ENCODE measurements around the gene RAX2.

The RAX2 gene

DNA sequence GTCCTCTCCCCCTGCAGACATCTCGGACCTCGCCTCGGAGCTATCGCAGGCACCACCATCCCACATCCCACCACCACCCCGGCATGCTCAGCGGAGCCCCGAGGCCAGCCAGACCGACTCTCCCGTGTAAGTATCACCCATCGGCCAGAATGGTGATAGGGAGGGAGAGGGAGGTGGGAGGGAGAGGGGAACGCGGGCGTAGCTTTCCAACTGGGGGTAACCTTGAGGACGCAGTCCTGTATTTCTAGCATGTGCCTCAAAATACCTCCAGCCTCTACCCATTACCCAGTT is 37.8 kb downstream of the RAX2 start:
- Histone ChIP-seq H4K8ac (ENCODE audit: low read depth, low read length) (no peak overlapping the region), H2BK5ac (ENCODE audit: low read depth, low read length, poor library complexity) (no peak overlapping the region), H3K27ac (ENCODE audit: low read depth, low read length) (no peak overlapping the region), H2BK120ac (ENCODE audit: insufficient read depth, low read length, poor library complexity) (no peak overlapping the region), H4K91ac (ENCODE audit: low read depth, low read length) (no peak overlapping the region), H2BK12ac (ENCODE audit: low read length) (no peak overlapping the region), H3K36me3 (ENCODE audit: control insufficient read depth in 1 of 2, insufficient read depth in 2 of 2, low read length in 2 of 2) (peaks cover 18 to 22% of the 10 kb centered on the region in 2 experiments), H2AK5ac (ENCODE audit: low read length) (no peak overlapping the region), H3K4me1 (ENCODE audit: control insufficient read depth in 1 of 2, insufficient read depth in 2 of 2, low read length in 2 of 2) (no peaks in the 10 kb centered on the region), H2AFZ (ENCODE audit: insufficient read depth, low read length, poor library complexity) (no peak overlapping the region), H3K23ac (ENCODE audit: low read length) (no peak overlapping the region), H3K4me2 (ENCODE audit: low read length) (no peak overlapping the region), H3K14ac (ENCODE audit: low read length) (no peak overlapping the region), H3K79me1 (ENCODE audit: low read length) (no peaks in the 10 kb centered on the region), H3K4me3 (ENCODE audit: low read depth, low read length) (no peak overlapping the region), H4K12ac (ENCODE audit: low read depth, low read length) (no peak overlapping the region), H3K18ac (ENCODE audit: low read length) (no peak overlapping the region), H3K9me3 (ENCODE audit: insufficient read depth, low read depth, low read length) (peaks cover 7% of the 10 kb centered on the region), H3K79me2 (ENCODE audit: control insufficient read depth, insufficient read depth, low read length, poor library complexity) (no peaks in the 10 kb centered on the region), H3K9ac (ENCODE audit: low read length) (no peak overlapping the region), H3K4ac (ENCODE audit: low read depth, low read length) (no peak overlapping the region), H3K27me3 (ENCODE audit: insufficient read depth, low read length) (no peaks in the 10 kb centered on the region)
- no peak for DNase-seq
- WGBS (ENCODE audit: extremely low coverage, insufficient coverage, insufficient read length) = no CpG with 5 or more reads among the region's 14 CpGs

DNA sequence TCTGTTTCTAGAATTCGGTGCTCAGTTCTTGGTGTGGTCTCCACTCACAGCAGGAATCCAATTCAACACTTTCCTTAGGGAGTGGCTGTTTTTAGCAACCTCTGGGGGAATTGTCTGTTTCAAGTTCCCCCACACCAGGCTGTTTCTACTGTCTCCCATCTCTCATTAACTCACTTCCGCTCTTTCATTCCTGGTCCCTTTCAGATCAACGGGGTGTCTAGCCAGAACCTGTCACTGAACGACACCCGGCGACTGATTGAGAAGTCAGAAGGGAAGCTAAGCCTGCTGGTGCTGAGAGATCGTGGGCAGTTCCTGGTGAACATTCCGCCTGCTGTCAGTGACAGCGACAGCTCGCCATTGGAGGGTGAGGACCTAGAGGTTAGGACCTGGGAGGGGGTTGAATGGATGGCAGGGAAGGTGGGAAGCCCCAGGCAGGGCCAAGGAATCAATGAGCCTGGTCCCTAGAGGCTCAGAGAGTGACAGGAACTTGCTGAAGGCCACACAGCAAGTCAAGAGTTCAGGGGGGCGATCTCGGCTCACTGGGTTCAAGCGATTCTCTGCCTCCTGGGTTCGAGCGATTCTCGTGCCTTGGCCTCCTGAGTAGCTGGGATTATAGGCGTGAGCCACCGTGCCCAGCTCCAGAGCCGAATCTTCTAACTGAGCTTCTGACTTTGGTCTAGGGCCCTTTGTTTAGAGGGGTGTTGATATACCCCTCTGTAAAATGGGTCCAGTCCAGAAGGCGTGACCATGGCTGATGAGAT is 38.3 kb downstream of the RAX2 start:
- H3K79me1 ChIP-seq (ENCODE audit: low read length) = no peaks in the 10 kb centered on the region
- peaks cover 7% of the 10 kb centered on the region for H3K9me3 ChIP-seq (ENCODE audit: insufficient read depth, low read depth, low read length)
- H2AFZ ChIP-seq (ENCODE audit: insufficient read depth, low read length, poor library complexity) = no peak overlapping the region
- no peak overlapping the region for H3K4me2 ChIP-seq (ENCODE audit: low read length)
- H3K23ac ChIP-seq (ENCODE audit: low read length) = no peak overlapping the region
- H3K4me1 ChIP-seq (ENCODE audit: control insufficient read depth in 1 of 2, insufficient read depth in 2 of 2, low read length in 2 of 2) = no peaks in the 10 kb centered on the region
- H3K36me3 ChIP-seq (ENCODE audit: control insufficient read depth in 1 of 2, insufficient read depth in 2 of 2, low read length in 2 of 2) = peaks cover 15 to 22% of the 10 kb centered on the region in 2 experiments
- no peaks in the 10 kb centered on the region for H3K27me3 ChIP-seq (ENCODE audit: insufficient read depth, low read length)
- H4K91ac ChIP-seq (ENCODE audit: low read depth, low read length) = no peak overlapping the region
- no peak overlapping the region for H2AK5ac ChIP-seq (ENCODE audit: low read length)
- H3K4ac ChIP-seq (ENCODE audit: low read depth, low read length) = no peak overlapping the region
- no peak overlapping the region for H3K18ac ChIP-seq (ENCODE audit: low read length)
- no peak overlapping the region for H3K9ac ChIP-seq (ENCODE audit: low read length)
- H3K27ac ChIP-seq (ENCODE audit: low read depth, low read length) = no peak overlapping the region
- no peak overlapping the region for H2BK120ac ChIP-seq (ENCODE audit: insufficient read depth, low read length, poor library complexity)
- H3K79me2 ChIP-seq (ENCODE audit: control insufficient read depth, insufficient read depth, low read length, poor library complexity) = no peaks in the 10 kb centered on the region
- H3K4me3 ChIP-seq (ENCODE audit: low read depth, low read length) = no peak overlapping the region
- no peak overlapping the region for H2BK12ac ChIP-seq (ENCODE audit: low read length)
- no peak overlapping the region for H2BK5ac ChIP-seq (ENCODE audit: low read depth, low read length, poor library complexity)
- no peak overlapping the region for H4K12ac ChIP-seq (ENCODE audit: low read depth, low read length)
- WGBS (ENCODE audit: extremely low coverage, insufficient coverage, insufficient read length) = no CpG with 5 or more reads among the region's 20 CpGs
- H3K14ac ChIP-seq (ENCODE audit: low read length) = no peak overlapping the region
- no peak for DNase-seq
- no peak overlapping the region for H4K8ac ChIP-seq (ENCODE audit: low read depth, low read length)

DNA sequence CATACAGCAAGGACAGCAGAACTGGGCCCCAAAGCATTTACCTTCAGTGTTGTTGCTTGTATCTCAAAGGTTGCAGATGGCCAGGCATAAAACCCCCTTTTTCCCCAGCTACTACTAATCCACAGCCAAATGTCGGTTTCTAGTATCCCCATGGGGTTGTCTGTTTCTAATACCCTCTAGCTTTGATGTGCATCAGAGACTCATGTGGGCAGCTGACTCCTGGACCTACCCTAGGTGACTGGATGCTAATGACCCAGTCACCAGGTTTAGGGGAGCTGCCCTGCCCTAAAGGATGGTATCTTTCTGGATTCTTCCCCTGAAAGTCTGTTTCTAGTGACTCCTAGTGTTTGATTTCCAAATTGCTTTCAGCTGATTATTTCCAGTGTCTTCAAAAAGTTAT is 39.9 kb downstream of the RAX2 start:
- H3K4me1 ChIP-seq (ENCODE audit: control insufficient read depth in 1 of 2, insufficient read depth in 2 of 2, low read length in 2 of 2) = no peaks in the 10 kb centered on the region
- H3K23ac ChIP-seq (ENCODE audit: low read length) = no peak overlapping the region
- H3K79me1 ChIP-seq (ENCODE audit: low read length) = no peaks in the 10 kb centered on the region
- no peak overlapping the region for H4K91ac ChIP-seq (ENCODE audit: low read depth, low read length)
- H2BK120ac ChIP-seq (ENCODE audit: insufficient read depth, low read length, poor library complexity) = no peak overlapping the region
- H2BK5ac ChIP-seq (ENCODE audit: low read depth, low read length, poor library complexity) = no peak overlapping the region
- no peak overlapping the region for H2BK12ac ChIP-seq (ENCODE audit: low read length)
- no peak for DNase-seq
- H3K9ac ChIP-seq (ENCODE audit: low read length) = no peak overlapping the region
- no peak overlapping the region for H3K18ac ChIP-seq (ENCODE audit: low read length)
- WGBS (ENCODE audit: extremely low coverage, insufficient coverage, insufficient read length) = no CpG with 5 or more reads among the region's 1 CpG
- H2AK5ac ChIP-seq (ENCODE audit: low read length) = no peak overlapping the region
- no peak overlapping the region for H4K8ac ChIP-seq (ENCODE audit: low read depth, low read length)
- no peak overlapping the region for H2AFZ ChIP-seq (ENCODE audit: insufficient read depth, low read length, poor library complexity)
- no peaks in the 10 kb centered on the region for H3K79me2 ChIP-seq (ENCODE audit: control insufficient read depth, insufficient read depth, low read length, poor library complexity)
- H3K27me3 ChIP-seq (ENCODE audit: insufficient read depth, low read length) = no peaks in the 10 kb centered on the region
- no peak overlapping the region for H3K4me3 ChIP-seq (ENCODE audit: low read depth, low read length)
- no peak overlapping the region for H3K4ac ChIP-seq (ENCODE audit: low read depth, low read length)
- peaks cover 3% of the 10 kb centered on the region for H3K9me3 ChIP-seq (ENCODE audit: insufficient read depth, low read depth, low read length)
- no peak overlapping the region for H4K12ac ChIP-seq (ENCODE audit: low read depth, low read length)
- H3K14ac ChIP-seq (ENCODE audit: low read length) = no peak overlapping the region
- peaks cover 8 to 19% of the 10 kb centered on the region in 2 experiments for H3K36me3 ChIP-seq (ENCODE audit: control insufficient read depth in 1 of 2, insufficient read depth in 2 of 2, low read length in 2 of 2)
- no peak overlapping the region for H3K4me2 ChIP-seq (ENCODE audit: low read length)
- H3K27ac ChIP-seq (ENCODE audit: low read depth, low read length) = no peak overlapping the region

DNA sequence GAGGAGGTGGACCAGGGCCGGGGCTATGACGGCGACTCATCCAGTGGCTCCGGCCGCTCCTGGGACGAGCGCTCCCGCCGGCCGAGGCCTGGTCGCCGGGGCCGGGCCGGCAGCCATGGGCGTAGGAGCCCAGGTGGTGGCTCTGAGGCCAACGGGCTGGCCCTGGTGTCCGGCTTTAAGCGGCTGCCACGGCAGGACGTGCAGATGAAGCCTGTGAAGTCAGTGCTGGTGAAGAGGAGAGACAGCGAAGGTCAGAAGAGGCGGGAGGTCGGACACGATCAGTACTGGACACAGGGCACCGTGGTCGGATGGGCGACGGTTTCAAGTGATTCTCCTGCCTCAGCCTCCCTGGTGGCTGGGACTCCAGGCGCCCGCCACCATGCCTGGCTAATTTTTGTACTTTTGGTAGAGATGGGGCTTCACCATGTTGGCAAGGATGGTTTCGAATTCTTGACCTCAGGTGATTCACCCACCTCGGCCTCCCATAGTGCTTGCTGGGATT is 41.5 kb downstream of the RAX2 start:
- no peak overlapping the region for H3K9ac ChIP-seq (ENCODE audit: low read length)
- H2BK12ac ChIP-seq (ENCODE audit: low read length) = no peak overlapping the region
- H3K27ac ChIP-seq (ENCODE audit: low read depth, low read length) = no peak overlapping the region
- WGBS (ENCODE audit: extremely low coverage, insufficient coverage, insufficient read length) = no CpG with 5 or more reads among the region's 32 CpGs
- no peak overlapping the region for H2BK120ac ChIP-seq (ENCODE audit: insufficient read depth, low read length, poor library complexity)
- no peak overlapping the region for H3K18ac ChIP-seq (ENCODE audit: low read length)
- no peak overlapping the region for H4K91ac ChIP-seq (ENCODE audit: low read depth, low read length)
- H2AK5ac ChIP-seq (ENCODE audit: low read length) = no peak overlapping the region
- DNase-seq = no peak
- H3K4ac ChIP-seq (ENCODE audit: low read depth, low read length) = no peak overlapping the region
- no peak overlapping the region for H3K14ac ChIP-seq (ENCODE audit: low read length)
- no peak overlapping the region for H4K8ac ChIP-seq (ENCODE audit: low read depth, low read length)
- no peaks in the 10 kb centered on the region for H3K4me1 ChIP-seq (ENCODE audit: control insufficient read depth in 1 of 2, insufficient read depth in 2 of 2, low read length in 2 of 2)
- peaks cover 3% of the 10 kb centered on the region for H3K9me3 ChIP-seq (ENCODE audit: insufficient read depth, low read depth, low read length)
- no peaks in the 10 kb centered on the region for H3K79me1 ChIP-seq (ENCODE audit: low read length)
- no peak overlapping the region for H3K4me3 ChIP-seq (ENCODE audit: low read depth, low read length)
- no peak overlapping the region for H4K12ac ChIP-seq (ENCODE audit: low read depth, low read length)
- no peaks in the 10 kb centered on the region for H3K79me2 ChIP-seq (ENCODE audit: control insufficient read depth, insufficient read depth, low read length, poor library complexity)
- H3K36me3 ChIP-seq (ENCODE audit: control insufficient read depth in 1 of 2, insufficient read depth in 2 of 2, low read length in 2 of 2) = peaks cover 8 to 14% of the 10 kb centered on the region in 2 experiments
- no peak overlapping the region for H2AFZ ChIP-seq (ENCODE audit: insufficient read depth, low read length, poor library complexity)
- no peak overlapping the region for H3K4me2 ChIP-seq (ENCODE audit: low read length)
- no peaks in the 10 kb centered on the region for H3K27me3 ChIP-seq (ENCODE audit: insufficient read depth, low read length)
- H2BK5ac ChIP-seq (ENCODE audit: low read depth, low read length, poor library complexity) = no peak overlapping the region
- H3K23ac ChIP-seq (ENCODE audit: low read length) = no peak overlapping the region

All from trophoblast cell (in vitro differentiated cells and primary cell).